Endothelial cell (in vitro differentiated cells): ENCODE measurements around the gene DCAF6. TPM values are rescaled to one million over a fixed set of nuclear protein-coding genes. Genes with fewer than 3 reads are reported as not detected.

Experiments used
- DNase-seq: peaks from one replicate; pipeline ENCODE4 v3.0.0; 2021; ENCODE audit warnings: low spot score
- H3K27ac Mint-ChIP-seq: one replicate; pipeline ENCODE4 v1.8.0; 2021; ENCODE audit warnings: mixed read lengths, inconsistent platforms; ENCODE audit not compliant: unreplicated experiment
- H3K27me3 Mint-ChIP-seq: one replicate; pipeline ENCODE4 v1.8.0; 2021; ENCODE audit warnings: mild to moderate bottlenecking, moderate library complexity, mixed read lengths, inconsistent platforms; ENCODE audit not compliant: unreplicated experiment
- H3K36me3 Mint-ChIP-seq: one replicate; pipeline ENCODE4 v1.8.0; 2021; ENCODE audit warnings: mild to moderate bottlenecking, low read depth, mixed read lengths, inconsistent platforms; ENCODE audit not compliant: unreplicated experiment
- H3K4me1 Mint-ChIP-seq: one replicate; pipeline ENCODE4 v1.8.0; 2021; ENCODE audit warnings: mild to moderate bottlenecking, mixed read lengths, inconsistent platforms; ENCODE audit not compliant: unreplicated experiment
- H3K4me3 Mint-ChIP-seq: one replicate; pipeline ENCODE4 v1.8.0; 2021; ENCODE audit warnings: mild to moderate bottlenecking, mixed read lengths, inconsistent platforms; ENCODE audit not compliant: unreplicated experiment
- H3K9me3 Mint-ChIP-seq: one replicate; pipeline ENCODE4 v1.8.0; 2021; ENCODE audit warnings: mixed read lengths, inconsistent platforms; ENCODE audit not compliant: unreplicated experiment
- CTCF ChIP-seq: fragments of 200-600 bp; sonication (generic); IDR thresholded peaks from one replicate; pipeline ENCODE4 v1.5.0; 2021; ENCODE audit warnings: antibody characterized with exemption; ENCODE audit not compliant: unreplicated experiment
- total RNA-seq: library from RNA; stranded (reverse); fragmentation: NEBNext Ultra II Directional; extraction: Animal tissue kit (Norgen Biotek cat#: 25700); gene quantifications from one replicate; pipeline ENCODE4 v1.2.1, GENCODE V29; 2021; ENCODE audit not compliant: unreplicated experiment

The DCAF6 gene
- total RNA-seq, 1 donor from 2014 or later: 21.0 TPM

- no peak for TF ChIP-seq CTCF
- no peak for DNase-seq
- H3K27me3 Mint-ChIP-seq: no peaks in the 10 kb centered on the region
- H3K4me3 Mint-ChIP-seq: no peak overlapping the region
- H3K36me3 Mint-ChIP-seq: peaks cover 8% of the 10 kb centered on the region
- no peaks in the 10 kb centered on the region for H3K4me1 Mint-ChIP-seq
- no peak overlapping the region for H3K27ac Mint-ChIP-seq
- H3K9me3 Mint-ChIP-seq: no peaks in the 10 kb centered on the region
These were observed 11.2 kb downstream of the DCAF6 start for GRCh38 chr1:167947733-167948132.

GRCh38 chr1:167949785-167950184, 13.3 kb downstream of the DCAF6 start:
- H3K36me3 Mint-ChIP-seq: peaks cover 9% of the 10 kb centered on the region
- H3K4me3 Mint-ChIP-seq: no peak overlapping the region
- H3K27ac Mint-ChIP-seq: no peak overlapping the region
- H3K9me3 Mint-ChIP-seq: no peaks in the 10 kb centered on the region
- no peaks in the 10 kb centered on the region for H3K4me1 Mint-ChIP-seq
- DNase-seq: no peak
- H3K27me3 Mint-ChIP-seq: no peaks in the 10 kb centered on the region
- no peak for TF ChIP-seq CTCF

GRCh38 chr1:167950569-167950968, 14.1 kb downstream of the DCAF6 start:
- DNase-seq: no peak
- Mint-ChIP-seq H3K36me3 (peaks cover 9% of the 10 kb centered on the region), H3K27me3 (no peaks in the 10 kb centered on the region), H3K4me1 (no peaks in the 10 kb centered on the region), H3K9me3 (no peaks in the 10 kb centered on the region), H3K4me3 (no peak overlapping the region), H3K27ac (no peak overlapping the region)
- no peak for TF ChIP-seq CTCF

- H3K4me3 Mint-ChIP-seq: no peak overlapping the region
- H3K27ac Mint-ChIP-seq: no peak overlapping the region
- no peaks in the 10 kb centered on the region for H3K9me3 Mint-ChIP-seq
- H3K36me3 Mint-ChIP-seq: peaks cover 9% of the 10 kb centered on the region
- no peaks in the 10 kb centered on the region for H3K4me1 Mint-ChIP-seq
- H3K27me3 Mint-ChIP-seq: no peaks in the 10 kb centered on the region
- DNase-seq: no peak
- TF ChIP-seq CTCF: no peak
These were observed 19.4 kb downstream of the DCAF6 start for GRCh38 chr1:167955915-167956314.

- no peak for TF ChIP-seq CTCF
These were observed 21.2 kb downstream of the DCAF6 start for GRCh38 chr1:167957710-167958109.

More at GRCh38 chr1:167957710-167958109, 21.2 kb downstream of the DCAF6 start:
- no peaks in the 10 kb centered on the region for H3K27me3 Mint-ChIP-seq
- H3K27ac Mint-ChIP-seq: no peak overlapping the region
- DNase-seq: no peak
- peaks cover 5% of the 10 kb centered on the region for H3K36me3 Mint-ChIP-seq
- H3K4me3 Mint-ChIP-seq: no peak overlapping the region
- no peaks in the 10 kb centered on the region for H3K9me3 Mint-ChIP-seq
- no peaks in the 10 kb centered on the region for H3K4me1 Mint-ChIP-seq
